GM18498 (cell line): ENCODE measurements around the gene ANGPTL8.

Experiments
- ATAC-seq: cut with Tn5 transposase; IDR thresholded peaks from one replicate; pipeline ENCODE4 v1.9.1; 2021; ENCODE audit warnings: mild to moderate bottlenecking, moderate library complexity; ENCODE audit not compliant: unreplicated experiment

Gene ANGPTL8

DNA sequence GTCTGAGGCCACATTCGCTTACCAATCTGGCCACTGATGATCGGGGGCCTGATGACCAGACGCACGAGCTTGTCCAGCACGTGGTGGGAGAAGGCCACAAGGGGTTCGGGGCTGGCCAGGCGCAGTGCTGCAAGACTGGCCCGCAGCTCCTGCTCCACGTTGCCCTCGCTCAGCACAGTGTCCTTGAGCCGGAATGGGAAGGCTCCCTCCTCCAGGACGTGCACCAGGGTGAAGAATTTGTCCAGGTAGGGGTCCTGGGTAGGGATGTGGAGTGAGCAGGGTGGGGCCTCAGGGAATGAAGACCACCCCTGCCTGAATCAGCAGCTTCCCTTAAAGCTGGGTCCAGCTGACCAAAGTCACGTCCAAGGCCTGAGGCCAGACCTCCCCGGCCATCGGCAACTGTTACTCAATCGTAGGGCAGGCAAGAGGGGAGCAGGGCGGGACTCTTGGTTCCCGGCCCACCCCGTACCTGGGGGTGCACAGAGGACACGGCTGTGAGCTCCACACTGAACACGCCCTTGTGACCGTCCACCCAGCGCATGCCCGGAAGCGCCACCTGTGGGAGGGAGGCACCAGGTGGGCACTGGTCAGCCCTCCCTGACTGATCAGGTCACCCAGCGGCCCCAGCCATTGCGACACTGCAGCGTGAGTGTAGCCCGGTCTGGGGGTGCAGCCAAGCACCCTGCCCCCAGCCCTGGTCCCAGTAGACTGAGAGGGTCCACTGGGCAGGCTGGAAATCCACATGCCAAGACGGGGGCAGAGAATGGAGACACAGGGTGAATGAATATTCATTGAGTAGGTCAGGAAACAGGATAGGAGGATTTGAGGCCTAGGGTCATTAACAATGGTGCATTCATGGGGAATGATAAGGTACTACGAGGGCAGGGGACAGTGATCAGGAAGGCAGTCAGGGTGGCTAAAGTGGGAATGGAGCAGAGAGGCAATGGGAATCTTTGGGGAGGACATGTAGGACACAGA, 2.8 kb upstream of the ANGPTL8 start:
- ATAC-seq: no peak

DNA sequence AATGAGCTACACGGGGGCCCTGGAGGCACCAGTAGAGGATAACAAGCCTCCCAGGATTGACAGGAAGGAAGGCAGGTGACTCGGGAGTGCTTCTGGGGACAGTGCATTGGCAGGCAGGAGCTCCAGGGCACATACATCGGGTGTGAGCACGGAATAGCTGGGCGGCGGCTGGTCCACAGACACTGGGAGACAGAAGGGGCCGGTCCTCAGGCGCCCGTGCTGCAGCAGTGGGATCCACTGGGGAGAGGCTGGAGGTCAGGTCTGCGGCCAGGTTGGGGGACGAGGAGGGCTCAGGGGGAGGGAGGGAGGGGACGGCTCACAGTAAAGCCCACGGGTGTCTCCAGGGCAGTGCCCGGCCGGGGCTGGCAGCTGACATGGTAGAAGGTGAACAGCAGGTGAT, 2.1 kb upstream of the ANGPTL8 start:
- no peak for ATAC-seq

DNA sequence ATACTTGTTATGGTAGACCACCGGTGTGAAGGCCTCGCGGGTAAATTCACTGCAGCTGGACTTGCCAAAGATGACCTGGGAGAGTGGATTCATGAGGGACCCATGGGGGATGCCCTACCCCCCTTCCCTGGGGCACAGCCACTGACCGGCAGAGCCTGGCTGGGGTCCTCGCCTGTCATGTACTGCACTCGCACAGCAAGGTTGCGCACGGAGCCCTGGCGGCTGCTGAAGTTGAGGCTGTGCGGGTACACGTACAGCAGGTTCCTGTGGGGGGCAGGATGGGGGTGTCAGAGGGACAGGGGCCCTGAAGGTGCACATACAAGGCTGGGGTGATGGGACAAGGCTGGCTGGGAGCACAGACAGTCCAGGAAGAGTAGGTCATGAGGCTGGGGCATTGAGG, 1.4 kb upstream of the ANGPTL8 start:
- no peak for ATAC-seq

- no peak for ATAC-seq
Measured at GRCh38 chr19:11238781-11239376, 540 bp upstream of the ANGPTL8 start.

GRCh38 chr19:11240008-11240444, 607 bp downstream of the ANGPTL8 start:
- ATAC-seq: no peak

DNA sequence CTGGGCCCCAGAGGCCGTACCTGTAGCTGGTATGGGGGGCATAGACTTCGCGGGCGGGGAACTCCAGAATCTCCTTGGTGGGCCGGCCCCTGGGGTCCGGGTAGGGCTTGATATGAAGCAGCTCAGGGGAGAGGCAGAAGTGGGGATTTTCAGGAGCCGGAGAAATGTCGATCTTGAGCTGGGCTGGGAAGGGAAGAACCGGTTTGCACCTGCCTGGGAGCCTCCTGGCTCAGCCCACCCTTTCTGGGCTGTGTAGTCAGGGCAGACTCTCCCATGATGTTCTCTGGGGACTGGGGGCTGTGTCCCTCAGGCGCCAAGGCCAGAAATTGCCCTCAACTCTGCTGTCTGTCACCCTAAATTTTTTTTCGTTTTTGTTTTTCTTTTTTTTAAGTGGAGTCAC, 2.6 kb downstream of the ANGPTL8 start:
- ATAC-seq: no peak

GRCh38 chr19:11242864-11243797, 3.7 kb downstream of the ANGPTL8 start:
- ATAC-seq: peak; percentile 56

- ATAC-seq: no peak
Measured at GRCh38 chr19:11243798-11244169, 4.4 kb downstream of the ANGPTL8 start.

GRCh38 chr19:11244846-11245589, 5.6 kb downstream of the ANGPTL8 start:
- no peak for ATAC-seq

GRCh38 chr19:11246941-11247340, 7.5 kb downstream of the ANGPTL8 start:
- no peak for ATAC-seq

- ATAC-seq: no peak
Measured at GRCh38 chr19:11247391-11247790, 8.0 kb downstream of the ANGPTL8 start.

- ATAC-seq: no peak
Measured at GRCh38 chr19:11247934-11248333, 8.5 kb downstream of the ANGPTL8 start.

DNA sequence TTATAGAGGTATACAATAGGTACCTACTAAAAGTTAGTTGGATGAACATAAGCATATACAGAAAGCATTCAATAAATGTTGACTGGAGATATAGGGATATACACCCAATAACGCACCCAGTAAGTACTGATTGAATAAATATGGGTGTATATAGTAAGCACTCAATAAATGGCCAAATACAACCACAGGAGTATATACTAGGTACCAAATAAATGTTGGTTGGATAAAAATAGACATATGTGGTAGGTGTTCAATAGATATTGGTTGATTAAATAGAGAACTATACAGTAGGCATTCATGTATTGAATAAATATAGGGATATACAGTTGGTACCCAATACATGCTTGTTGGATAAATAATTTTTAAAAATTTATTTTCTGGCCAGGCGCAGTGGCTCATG, 9.4 kb downstream of the ANGPTL8 start:
- no peak for ATAC-seq

GRCh38 chr19:11251217-11251616, 11.8 kb downstream of the ANGPTL8 start:
- ATAC-seq: no peak

DNA sequence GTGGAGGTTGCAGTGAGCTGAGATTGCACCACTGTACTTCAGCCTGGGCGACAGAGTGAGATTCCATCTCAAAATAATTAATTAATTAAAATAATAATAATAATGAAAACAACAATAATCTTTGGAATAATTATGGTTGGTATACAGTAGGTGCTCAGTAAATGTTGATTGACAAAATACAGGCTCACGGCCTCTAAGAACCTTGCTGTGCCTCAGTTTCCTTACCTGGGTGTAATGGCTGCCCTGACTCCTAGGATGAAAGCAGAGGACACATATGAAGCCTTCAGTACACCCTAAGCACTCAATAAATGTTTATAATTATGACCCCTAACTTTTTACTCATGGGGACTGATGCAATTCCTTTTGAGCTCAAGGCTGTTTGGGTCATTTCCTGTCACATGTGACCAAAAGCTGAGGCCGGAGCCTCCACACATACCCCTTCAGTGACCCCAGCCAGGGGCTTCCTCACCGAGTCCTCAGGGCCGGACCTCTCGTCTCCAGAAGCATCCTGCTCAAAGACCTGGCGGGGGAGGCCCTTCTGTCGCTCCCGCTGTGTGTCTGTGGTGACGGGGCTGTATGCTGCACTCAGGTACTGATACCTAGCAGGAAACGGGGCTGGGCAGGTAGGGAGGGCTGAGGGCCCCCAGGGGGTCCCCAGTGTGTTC, 12.4 kb downstream of the ANGPTL8 start:
- no peak for ATAC-seq

DNA sequence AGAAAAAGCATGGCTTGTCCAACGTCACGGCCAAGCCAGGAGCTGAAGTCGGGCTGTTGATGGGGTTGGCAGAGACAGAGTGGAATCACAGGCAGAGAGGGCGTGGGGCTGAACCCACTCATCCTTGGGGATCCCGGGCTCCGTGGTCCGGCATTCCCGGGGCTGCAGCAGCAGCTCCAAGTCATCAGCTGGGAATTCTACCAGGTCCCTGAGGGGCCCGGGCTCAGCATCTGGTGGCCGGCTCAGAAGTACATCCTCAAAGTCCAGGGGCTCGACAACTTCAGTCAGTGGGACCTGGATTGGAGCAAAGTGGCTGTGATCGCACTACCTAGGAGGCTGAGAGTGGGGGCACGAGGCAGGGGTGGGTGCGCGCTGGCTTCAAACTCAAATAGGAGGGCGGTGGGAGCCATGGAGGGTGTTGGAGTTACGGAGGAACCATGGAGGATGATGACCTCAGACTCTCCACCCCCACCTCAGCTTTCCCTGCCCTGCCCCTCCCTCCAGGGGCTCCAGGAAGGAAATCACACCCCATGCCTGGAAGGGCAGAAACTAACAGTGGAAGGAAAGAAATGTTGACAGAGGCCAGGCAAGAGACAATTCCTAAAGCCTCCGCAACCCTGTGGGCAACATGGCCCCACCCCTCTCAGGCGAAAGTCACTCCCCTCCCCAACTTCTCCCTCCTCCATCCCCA, 13.4 kb downstream of the ANGPTL8 start:
- ATAC-seq: no peak

DNA sequence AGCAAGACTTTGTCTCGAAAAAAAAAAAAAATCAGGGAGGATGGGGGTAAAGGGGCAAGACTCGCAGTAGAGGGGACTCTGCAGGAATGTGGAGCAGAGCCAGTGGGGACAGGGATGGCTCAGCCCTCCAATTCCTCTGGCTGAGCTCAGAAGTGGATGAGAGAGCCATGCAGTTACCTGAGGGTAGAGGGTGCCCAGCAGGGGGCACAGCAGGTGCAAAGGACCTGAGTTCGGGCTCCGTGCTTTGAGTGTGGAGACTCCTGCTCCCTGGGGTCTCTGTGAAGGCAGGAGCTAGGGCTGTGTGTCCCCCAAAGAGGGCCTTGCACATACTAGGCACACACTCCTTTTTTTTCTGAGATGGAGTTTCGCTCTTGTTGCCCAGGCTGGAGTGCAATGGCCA, 15.2 kb downstream of the ANGPTL8 start:
- no peak for ATAC-seq

DNA sequence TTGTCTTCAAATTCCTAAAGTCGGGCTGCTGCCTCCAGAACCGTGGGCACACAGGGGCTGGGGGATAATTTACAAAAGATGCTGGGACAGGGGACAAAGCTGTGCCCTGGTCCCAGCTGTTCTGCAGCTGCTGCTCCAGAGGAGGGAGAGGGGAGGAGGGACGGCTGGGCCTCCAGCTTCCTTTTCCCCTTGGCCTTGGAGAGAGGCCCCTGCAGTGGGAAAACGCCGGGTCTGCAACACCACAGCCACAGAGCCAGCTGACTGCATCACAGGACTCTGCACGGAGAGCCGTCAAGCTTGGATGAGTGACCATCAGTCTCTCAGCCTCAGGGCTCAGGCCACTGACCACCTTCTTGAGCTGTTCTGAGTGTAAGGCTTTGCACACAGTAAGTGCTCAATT, 16.8 kb downstream of the ANGPTL8 start:
- no peak for ATAC-seq

DNA sequence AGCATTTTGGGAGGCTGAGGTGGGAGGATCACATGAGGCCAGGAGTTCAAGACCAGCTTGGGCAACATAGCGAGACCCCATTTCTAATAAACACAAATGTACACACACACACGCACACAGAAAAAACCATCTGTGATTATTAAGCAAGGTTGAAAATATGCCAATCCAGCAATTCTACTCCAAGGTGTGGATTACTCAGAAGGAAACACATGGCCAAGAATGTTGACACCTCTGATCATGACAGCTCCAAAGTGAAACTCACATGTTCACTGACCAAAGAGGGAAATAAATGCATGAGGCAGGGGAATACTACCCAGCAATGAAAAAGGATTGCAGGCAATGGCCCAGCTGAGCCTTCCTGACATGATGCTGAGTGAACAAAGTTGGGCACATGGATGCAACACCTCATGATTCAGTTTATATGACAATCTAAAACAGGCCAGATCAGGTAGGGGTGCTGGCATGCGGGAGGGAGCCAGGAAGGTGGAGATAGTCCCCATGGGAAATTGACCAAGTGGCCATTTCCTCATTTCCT, 18.5 kb downstream of the ANGPTL8 start:
- ATAC-seq: no peak
